Measurements from ENCODE around the gene ZNF536. TPM values are rescaled to one million over a fixed set of nuclear protein-coding genes. Genes with fewer than 3 reads are reported as not detected.

Gene ZNF536
- total RNA-seq, 6 experiments from 2014 or later, result not detected

DNA sequence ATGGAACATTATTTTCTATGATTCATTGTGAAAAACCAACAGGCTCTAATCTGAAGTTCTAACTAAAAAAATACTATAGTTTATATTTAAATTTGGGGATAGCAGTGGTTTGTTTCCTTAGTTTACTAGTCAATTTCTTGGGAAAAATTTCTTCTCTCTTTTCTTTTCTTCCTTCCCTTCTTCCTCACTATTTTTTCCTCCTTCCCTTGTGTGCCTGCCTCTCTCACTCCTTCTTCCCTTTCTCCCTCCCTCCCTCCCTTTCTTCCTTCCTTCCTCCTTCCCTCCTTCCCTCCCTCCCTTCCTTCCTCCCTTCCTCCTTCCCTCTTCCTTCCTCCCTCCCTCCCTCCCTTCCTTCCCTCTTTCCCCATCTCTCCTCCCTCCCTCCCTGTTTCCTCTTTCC, 226.5 kb downstream of the ZNF536 start:
- Mint-ChIP-seq H3K27ac (no peak overlapping the region), H3K9me3 (peaks cover 48% of the 10 kb centered on the region), H3K4me1 (ENCODE audit: low read depth) (no peaks in the 10 kb centered on the region), H3K27me3 (ENCODE audit: insufficient read depth) (no peaks in the 10 kb centered on the region; the same call in 1 of the 2 replicates), H3K36me3 (ENCODE audit: low read depth) (peaks cover 5% of the 10 kb centered on the region; the same call in 1 of the 2 replicates), H3K4me3 (no peak overlapping the region)
- TF ChIP-seq, protein P1, sequence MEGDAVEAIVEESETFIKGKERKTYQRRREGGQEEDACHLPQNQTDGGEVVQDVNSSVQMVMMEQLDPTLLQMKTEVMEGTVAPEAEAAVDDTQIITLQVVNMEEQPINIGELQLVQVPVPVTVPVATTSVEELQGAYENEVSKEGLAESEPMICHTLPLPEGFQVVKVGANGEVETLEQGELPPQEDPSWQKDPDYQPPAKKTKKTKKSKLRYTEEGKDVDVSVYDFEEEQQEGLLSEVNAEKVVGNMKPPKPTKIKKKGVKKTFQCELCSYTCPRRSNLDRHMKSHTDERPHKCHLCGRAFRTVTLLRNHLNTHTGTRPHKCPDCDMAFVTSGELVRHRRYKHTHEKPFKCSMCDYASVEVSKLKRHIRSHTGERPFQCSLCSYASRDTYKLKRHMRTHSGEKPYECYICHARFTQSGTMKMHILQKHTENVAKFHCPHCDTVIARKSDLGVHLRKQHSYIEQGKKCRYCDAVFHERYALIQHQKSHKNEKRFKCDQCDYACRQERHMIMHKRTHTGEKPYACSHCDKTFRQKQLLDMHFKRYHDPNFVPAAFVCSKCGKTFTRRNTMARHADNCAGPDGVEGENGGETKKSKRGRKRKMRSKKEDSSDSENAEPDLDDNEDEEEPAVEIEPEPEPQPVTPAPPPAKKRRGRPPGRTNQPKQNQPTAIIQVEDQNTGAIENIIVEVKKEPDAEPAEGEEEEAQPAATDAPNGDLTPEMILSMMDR (IDR thresholded peaks at IDR 0.05), result no peak
- no peak for DNase-seq

DNA sequence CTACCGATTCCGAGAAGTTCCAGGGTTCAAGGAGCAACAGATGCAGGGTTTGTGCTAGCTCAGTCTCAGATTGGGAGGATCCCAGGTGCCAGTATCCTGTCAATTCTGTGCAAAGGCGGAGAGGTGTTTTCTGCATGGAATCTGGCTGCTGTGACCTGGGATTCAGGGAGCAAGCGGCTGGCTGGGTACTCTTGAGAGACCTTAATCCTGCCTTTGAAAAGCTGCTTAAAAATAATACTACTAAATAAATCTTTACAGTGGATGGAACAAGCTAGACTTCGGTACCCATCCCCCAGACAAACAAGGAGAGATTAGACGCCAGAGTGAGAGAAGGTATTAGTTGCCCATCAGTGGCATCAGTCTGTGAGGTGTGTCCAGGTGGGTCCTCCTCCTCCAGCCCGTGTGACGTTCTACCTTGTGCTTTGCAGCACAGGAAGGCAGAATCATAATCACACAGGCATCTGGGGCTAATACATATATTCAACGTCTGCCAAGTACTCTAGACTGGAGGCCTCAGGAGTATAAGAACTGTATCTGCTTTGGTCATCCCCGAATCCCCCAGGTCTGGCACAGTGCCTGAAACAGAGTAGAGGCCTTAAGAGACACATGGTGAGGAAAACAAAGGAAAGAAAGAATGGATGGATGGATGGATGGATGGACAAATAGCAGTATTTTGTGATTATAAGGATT, 230.6 kb downstream of the ZNF536 start:
- 0 out of 2 replicates have a peak, but pooled peaks cover 5% of the 10 kb centered on the region for H3K36me3 Mint-ChIP-seq (ENCODE audit: low read depth)
- H3K4me1 Mint-ChIP-seq (ENCODE audit: low read depth), result no peaks in the 10 kb centered on the region

DNA sequence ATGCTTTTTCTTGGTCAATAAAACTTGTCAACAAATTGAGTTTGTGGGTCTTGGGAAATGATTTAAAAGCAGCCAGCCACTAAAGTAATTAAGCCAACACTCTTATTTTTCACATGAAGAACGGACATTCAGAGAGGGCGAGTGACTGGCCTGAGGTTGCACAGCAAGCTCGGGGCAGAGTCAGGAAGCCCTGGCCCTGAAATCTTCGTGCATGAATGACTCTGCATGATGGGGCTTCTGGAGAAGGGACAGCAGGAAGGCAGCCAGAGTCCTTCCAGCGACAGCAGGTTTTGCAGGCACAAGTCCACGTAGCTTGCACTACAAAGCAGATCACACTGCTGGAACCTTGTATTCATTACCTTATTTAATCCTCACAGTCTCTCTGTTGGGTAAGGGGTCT, 232.5 kb downstream of the ZNF536 start:
- TF ChIP-seq, protein P1 (IDR thresholded peaks at IDR 0.05), result no peak
- H3K4me3 Mint-ChIP-seq, result no peak overlapping the region
- H3K36me3 Mint-ChIP-seq (ENCODE audit: low read depth), result 0 out of 2 replicates have a peak, but pooled peaks cover 4% of the 10 kb centered on the region
- H3K27ac Mint-ChIP-seq, result no peak overlapping the region
- peaks cover 2% of the 10 kb centered on the region for H3K27me3 Mint-ChIP-seq (ENCODE audit: insufficient read depth)
- no peaks in the 10 kb centered on the region for H3K4me1 Mint-ChIP-seq (ENCODE audit: low read depth)
- no peak for DNase-seq
- H3K9me3 Mint-ChIP-seq, result peaks cover 49% of the 10 kb centered on the region

More for the DNA sequence above, 230.6 kb downstream of the ZNF536 start:
- TF ChIP-seq, protein P1 (IDR thresholded peaks at IDR 0.05), result no peak
- peaks cover 48% of the 10 kb centered on the region for H3K9me3 Mint-ChIP-seq
- peaks cover 1% of the 10 kb centered on the region; the same call in 1 of the 2 replicates for H3K27me3 Mint-ChIP-seq (ENCODE audit: insufficient read depth)
- DNase-seq, result no peak
- no peak overlapping the region for H3K27ac Mint-ChIP-seq
- H3K4me3 Mint-ChIP-seq, result no peak overlapping the region

DNA sequence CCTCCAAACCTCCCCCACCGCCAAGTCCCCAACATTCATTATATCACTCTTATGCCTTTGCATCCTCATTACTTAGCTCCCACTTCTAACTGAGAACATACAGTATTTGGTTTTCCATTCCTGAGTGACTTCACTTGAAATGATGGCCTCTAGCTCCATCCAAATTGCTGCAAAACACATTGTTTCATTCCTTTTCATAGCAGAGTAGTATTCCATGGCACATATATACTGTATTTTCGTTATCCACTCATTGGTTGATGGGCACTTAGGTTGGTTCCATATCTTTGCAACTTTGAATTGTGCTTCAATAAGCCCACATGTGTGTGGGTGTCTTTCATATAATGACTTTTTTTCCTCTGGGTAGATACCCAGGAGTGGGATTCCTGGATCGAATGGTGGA, 233.1 kb downstream of the ZNF536 start:
- peaks cover 51% of the 10 kb centered on the region for H3K9me3 Mint-ChIP-seq
- H3K36me3 Mint-ChIP-seq (ENCODE audit: low read depth), result no peaks in the 10 kb centered on the region
- H3K4me1 Mint-ChIP-seq (ENCODE audit: low read depth), result no peaks in the 10 kb centered on the region

DNA sequence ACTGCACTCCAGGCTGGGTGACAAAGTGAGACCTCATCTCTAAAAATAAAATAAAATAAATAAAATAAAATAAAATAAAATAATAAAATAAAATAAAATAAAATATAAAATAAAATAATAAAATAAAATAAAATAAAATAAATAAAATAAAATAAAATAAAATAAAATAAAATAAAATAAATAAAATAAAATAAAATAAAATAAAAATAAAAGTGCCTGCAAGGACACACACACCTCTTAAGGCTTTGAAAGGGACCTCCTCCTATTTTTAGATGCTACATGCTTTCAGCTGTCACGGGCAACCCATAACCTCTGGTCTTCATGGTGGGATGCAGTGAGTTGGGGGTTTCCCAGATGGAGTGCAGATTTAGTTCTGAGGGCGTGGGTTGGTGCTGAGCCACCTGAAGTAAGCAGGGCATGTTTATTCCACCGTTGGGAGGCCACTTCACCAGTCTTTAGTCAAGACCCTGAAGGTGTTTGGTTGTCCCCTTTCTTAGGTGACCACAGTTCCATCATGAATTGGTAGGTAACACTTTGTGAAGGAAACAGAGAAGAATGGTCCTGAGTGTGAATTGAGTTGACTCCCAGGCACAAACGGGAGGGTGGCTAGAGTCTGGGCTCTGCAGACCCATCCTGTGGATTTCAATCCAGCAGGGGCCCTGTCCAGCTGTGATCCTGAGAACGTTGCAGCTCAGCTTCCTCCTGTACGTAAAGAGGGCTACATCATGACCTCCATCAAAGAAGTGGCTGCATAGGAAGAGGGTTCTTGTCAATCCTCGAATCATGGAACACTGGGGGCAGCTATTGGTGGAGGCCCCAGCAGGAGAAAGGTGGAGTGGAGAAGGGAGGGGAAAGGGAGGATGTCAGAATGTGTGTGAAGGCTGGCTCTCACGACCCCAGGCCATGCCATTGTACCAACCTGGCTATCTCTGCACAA, 234.2 kb downstream of the ZNF536 start:
- DNase-seq, result no peak
- TF ChIP-seq, protein P1 (IDR thresholded peaks at IDR 0.05), result no peak
- no peaks in the 10 kb centered on the region for H3K4me1 Mint-ChIP-seq (ENCODE audit: low read depth)
- H3K27ac Mint-ChIP-seq, result no peak overlapping the region
- H3K36me3 Mint-ChIP-seq (ENCODE audit: low read depth), result no peaks in the 10 kb centered on the region; the same call in 1 of the 2 replicates
- H3K4me3 Mint-ChIP-seq, result no peak overlapping the region
- peaks cover 49% of the 10 kb centered on the region for H3K9me3 Mint-ChIP-seq
- peaks cover 4% of the 10 kb centered on the region for H3K27me3 Mint-ChIP-seq (ENCODE audit: insufficient read depth)

More for the DNA sequence above, 233.1 kb downstream of the ZNF536 start:
- H3K27ac Mint-ChIP-seq, result no peak overlapping the region
- H3K4me3 Mint-ChIP-seq, result no peak overlapping the region
- peaks cover 4% of the 10 kb centered on the region for H3K27me3 Mint-ChIP-seq (ENCODE audit: insufficient read depth)
- TF ChIP-seq, protein P1 (IDR thresholded peaks at IDR 0.05), result no peak
- no peak for DNase-seq
